GM20431 (cell line): ENCODE results near the gene CEMIP.

ENCODE experiments used
- in situ Hi-C: fragments of 300-500 bp; cut with MseI, MboI; formaldehyde crosslinking; loops from one replicate; pipeline ENCODE4 v1.15.0; 2020; ENCODE audit warnings: low sequenced_read_pairs; ENCODE audit not compliant: unreplicated experiment

Gene CEMIP

DNA sequence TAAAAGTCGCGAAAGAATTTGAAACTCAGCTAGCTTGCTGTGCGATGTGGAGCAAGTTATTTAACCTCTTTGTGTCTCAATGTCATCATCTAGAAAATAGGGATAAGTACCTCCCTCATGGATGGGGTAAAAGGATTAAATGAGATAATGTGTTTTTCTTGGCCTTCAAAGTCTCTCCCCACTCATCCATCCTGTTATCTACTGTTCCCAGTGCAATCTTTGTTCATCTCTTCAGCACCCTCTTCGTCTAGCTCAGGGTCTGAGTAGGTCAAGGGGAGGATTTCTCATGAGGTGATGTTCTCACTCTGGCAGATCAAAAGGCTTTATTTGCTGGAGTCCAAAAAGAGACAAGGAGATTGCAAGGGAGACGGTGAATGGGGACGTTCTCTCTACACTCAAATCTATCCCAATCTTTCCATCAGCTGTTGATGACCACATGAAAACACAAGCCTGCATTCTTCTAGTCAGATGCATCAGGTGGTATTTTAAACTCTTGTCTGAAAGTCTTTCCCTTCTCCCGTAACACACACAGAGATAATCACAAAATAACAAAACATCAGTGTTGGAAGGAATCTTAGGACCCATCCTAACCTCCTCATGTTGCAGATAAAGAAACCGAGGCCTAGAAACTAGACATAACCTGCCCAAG, 209.1 kb downstream of the CEMIP start:
- in situ Hi-C loops, result loop anchor here (25.0 kb wide), 1 partner anchor 274 kb away; no protein-coding TSS in a partner anchor

DNA sequence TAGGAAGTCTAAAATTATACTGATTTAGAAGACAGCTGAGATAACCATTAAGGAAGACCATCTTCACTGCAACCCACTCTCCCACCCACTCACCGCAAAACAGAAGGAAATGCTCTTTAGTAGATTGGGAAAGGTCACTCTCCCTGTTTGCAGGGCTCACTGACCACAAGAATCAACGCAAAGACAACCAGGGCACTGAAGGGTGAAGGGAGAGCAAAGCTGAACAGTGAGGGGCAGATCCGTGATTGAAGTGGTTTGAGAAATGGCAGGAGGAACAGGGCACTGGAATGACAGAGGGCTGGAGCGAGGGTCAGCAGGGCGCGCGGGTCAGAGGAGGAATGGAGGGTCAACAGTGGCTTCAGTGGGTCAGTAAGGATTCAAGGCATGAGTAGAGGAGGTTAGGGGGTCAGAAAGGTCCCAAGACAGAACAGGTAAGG, 209.9 kb downstream of the CEMIP start:
- in situ Hi-C loops, result loop anchor here (25.0 kb wide), 1 partner anchor 273 kb away; no protein-coding TSS in a partner anchor

DNA sequence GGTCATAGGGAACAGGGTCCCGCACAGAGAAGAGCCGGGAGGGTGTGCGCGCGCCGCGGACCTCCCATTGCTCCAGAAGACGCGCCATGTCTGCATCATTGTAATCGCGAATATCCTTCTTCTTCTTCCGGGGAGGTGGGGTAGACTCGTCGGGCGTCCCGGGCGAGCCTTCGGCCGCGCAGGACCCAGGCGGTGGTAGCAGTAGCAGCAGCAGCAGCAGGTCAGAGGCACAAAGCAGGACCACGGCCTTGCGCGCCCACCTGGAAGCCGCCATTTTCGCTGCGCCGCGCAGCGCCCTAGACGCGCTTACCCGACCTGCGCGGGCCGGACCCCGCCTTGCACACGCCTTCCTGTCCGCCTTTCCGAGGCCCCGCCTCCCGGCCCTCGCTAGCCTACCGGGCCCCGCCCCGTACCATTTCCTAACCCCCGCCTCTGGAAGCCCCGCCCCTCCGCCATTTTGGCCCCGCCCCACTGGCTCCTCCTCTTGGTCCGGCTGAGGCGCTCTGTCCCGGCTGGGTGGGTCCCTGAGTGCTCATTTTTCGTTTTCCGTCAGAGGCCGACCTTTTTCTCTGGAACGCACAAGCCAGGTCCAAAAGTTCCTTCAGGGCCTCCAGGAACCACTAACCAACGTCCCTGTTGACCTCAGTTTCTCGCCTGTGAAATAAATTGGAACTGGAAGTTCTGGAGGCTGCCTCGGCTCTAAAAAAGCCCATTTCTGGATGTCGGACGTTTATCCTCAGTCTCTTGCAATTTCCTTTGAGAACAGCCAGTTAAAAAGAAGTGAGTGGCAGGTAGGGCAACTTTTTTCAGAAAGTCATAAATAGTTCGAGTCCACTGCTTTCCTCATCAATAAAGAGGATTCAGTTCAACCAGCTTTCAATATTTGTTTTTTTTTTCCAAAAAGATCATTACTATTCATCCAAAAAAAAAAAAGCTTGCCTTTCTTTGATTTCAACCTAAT, 210.6 kb downstream of the CEMIP start, which contains the start of gene MESD:
MESD (minus strand) TSS at position 302 of the 961 bp plus-strand sequence; CDS start at position 274, 28 bp downstream.
- in situ Hi-C loops, result loop anchor here (25.0 kb wide), 1 partner anchor 273 kb away; no protein-coding TSS in a partner anchor

DNA sequence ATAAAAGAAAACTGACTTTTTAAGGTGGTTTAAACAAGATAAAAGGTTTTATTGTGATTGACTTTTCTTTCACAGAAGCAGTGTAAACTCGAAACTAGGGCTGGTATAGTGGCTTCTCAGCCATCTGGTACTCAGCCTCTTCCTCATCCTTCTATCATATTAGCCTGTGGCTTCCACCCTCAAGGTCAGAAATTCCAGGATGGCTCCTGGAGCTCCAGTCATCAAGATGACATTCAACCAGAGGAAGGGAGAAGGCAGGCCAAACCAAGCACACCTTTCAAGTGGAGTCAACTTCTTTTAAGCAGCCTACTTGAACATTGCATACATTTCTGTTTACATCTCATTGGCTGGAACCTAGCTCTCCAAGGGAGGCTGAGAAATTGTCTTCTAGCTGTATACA, 211.8 kb downstream of the CEMIP start:
- in situ Hi-C loops, result loop anchor here (25.0 kb wide), 1 partner anchor 271 kb away; no protein-coding TSS in a partner anchor

DNA sequence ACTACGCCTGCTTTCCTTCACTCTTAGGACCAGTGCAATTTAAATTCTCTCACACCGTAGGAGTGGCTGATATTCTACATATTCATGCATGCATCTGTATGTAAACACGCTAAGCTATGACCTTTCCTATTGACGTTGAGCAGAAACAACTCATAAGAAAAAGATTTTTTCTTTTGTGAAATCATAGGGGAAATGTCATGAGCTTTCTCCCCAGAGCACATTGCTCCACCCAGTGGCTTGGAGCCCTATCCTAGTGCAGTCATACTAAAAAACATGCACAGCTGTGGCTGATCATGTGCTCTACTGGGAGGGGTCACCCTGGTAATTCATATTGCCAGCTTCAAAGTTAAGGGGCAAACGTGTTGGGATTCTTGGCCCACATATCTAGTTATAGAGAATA, 212.3 kb downstream of the CEMIP start:
- in situ Hi-C loops, result loop anchor here (25.0 kb wide), 1 partner anchor 271 kb away; no protein-coding TSS in a partner anchor

DNA sequence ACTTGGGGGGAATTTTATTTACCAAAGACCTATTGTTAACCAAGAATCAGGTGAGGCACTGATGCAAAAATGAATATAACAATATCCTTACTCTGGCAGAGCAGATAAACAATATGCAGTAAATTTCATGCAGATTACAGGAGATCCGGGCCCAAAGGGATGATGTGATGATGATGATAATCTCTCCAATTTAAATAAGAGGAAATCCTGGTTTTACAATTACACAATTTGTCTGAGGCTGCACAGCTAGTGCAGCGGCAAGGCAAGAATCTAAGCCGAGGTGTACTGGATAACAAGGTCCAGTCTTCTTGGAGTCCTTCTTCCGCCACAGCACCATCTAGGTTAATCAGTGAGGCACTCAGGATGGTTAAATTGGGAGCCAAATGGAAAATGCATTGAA, 212.8 kb downstream of the CEMIP start:
- in situ Hi-C loops, result loop anchor here (25.0 kb wide), 1 partner anchor 270 kb away; no protein-coding TSS in a partner anchor

DNA sequence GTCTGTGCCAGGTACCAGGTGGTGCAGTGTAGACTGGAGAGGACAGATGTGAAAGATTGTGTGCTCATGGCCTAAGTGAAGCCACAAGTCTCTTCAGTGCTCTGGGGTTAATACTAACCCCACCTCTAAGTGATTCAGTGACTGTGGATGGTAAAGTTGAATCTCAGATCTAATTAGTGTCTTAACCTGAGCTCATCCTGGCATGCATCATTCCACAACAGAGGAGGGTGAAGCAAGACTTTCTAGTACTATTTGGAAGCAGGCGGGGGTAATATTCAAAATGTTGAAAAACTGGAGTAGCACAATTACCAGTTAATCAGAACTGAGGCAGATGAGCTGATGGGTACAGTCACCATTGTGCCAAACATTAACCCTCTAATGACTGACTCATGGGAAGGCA, 213.3 kb downstream of the CEMIP start:
- in situ Hi-C loops, result loop anchor here (25.0 kb wide), 1 partner anchor 270 kb away; no protein-coding TSS in a partner anchor

DNA sequence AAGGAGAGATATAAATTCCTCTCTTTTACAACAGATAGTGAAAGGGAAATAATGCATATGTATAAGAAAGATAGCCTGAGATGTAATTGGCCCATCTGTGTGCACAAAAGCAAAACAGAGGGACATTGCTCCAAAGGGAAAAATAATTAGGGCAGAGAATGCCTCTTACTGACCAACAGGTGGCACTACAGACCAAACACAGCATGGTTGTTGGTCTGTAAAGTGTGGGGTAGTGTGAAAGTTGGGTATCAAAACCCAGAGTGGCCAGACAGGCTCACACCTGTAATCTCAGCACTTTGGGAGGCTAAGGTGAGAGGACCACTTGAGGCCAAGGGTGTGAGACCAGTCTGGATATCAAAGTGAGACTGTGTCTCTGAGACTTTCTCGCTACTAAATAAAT, 217.1 kb downstream of the CEMIP start:
- in situ Hi-C loops, result loop anchor here (25.0 kb wide), 1 partner anchor 266 kb away; no protein-coding TSS in a partner anchor

DNA sequence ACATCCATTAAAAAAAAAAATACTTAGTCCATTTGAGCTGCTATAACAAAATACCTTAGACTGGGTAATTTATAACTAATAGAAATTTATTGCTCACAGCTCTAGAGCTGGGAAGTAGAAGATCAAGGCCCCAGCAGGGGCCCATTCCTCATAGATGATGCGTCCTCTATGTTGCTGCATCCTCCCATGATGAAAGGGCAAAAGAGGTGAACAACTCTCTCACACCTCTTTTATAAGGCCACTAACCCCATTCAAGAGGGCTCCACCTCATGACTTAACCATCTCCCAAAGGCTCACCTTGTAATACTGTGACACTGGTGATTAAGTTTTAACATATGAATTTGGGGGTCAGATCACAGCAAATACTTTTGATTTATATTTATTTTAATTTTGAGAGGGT, 218.5 kb downstream of the CEMIP start:
- in situ Hi-C loops, result loop anchor here (25.0 kb wide), 1 partner anchor 265 kb away; no protein-coding TSS in a partner anchor

DNA sequence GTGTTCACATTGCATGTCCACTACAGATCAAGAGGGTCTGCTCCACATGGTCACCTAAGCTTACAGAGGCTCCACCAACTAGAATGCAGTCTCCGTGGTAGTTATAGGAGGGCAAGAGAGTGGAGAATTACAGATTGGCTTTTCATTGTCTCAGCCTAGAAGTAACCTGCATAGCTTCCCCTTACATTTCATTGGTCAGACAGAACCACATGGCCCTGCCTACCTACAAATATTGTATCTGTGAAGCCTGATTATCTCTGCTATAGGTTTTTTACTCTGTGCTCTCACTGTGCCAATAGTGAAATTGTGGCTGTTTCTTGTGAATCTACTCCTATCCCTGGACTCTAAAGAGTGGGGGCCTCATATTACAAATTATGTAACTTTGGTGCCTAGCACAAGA, 219.1 kb downstream of the CEMIP start:
- in situ Hi-C loops, result loop anchor here (25.0 kb wide), 1 partner anchor 264 kb away; no protein-coding TSS in a partner anchor

DNA sequence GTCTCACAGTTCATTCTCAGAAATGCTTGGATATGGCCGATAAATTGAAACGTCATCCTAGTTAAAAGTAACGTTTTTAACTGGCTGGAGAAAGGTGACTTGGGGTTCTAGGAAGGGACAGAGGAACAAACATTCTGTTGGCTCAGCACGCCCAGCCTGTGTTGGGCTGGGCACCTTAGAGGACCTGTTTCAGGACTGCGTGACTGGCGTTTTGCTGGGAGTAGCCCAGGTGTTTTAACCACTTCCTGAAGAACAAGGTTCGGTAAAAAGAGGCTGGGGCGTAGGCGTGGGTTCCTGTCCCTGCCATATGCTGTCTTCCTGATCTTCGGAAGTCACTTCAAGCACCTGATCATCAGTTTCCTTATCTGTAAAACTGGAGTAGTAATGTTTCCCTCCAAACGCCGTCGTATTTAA, 220.5 kb downstream of the CEMIP start:
- in situ Hi-C loops, result loop anchor here (25.0 kb wide), 1 partner anchor 263 kb away; no protein-coding TSS in a partner anchor

DNA sequence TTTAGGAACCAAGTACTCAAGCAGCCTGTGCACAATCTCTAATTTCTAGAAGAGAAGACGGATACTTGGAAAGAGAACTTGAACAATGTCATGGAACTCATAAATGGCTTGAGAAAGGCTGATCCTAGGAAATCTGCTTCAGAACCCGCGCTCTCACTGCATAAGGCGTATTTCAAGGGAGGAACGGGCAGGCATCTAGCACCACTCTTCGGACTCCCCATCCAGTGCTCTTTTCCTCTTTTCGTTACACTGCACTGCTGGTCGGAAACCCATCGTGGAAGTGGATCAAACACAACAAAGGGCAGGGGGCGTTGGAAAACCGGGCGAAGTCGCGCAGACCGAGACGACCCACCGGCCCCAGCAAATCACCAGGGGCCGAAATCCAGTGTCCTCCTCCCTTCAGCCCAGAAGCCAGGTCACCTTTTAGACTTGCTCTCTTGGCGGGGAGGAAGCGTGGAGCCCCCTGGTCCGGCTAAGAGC, 221.0 kb downstream of the CEMIP start:
- in situ Hi-C loops, result no loop called here

DNA sequence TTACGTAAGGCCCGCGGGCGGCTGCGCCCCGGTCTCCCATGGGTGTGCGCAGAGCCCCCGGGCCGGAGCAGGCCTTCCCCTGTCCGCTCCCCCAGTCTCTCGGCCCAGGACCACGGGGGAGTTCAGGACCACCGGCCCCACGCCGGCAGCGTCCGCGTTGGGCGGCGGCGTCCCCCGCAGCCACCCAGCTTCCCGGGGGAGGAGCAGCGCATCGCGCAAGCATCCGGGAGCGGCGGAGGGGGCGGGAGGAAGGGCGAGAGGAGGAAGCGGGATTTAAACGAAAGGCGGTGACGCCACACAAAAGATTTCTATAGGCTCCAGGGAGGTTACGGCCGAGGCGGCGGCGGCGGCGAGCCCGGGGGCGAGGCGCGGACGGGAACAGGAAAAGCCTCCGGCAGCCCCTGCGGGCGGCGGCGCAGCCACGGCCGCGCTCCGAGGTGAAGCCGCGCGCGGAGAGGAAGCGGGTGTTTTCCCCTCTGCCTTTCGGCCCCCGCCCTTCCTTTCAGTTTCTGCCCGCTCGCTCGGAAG, 221.5 kb downstream of the CEMIP start, which contains the start of gene TLNRD1:
TLNRD1 (plus strand) TSS at position 300 of the 528 bp plus-strand sequence. CDS start 1,349 bp downstream, outside the sequence.
- in situ Hi-C loops, result no loop called here
